ENCODE measurements around the gene ITPA.
A peak's percentile ranks its signal among the peaks of the same experiment; 100 is the strongest.

ITPA gene

GRCh38 chr20:3209257-3209945, at the start of gene ITPA:
Gene ITPA (plus strand): TSS chr20:3209498. CDS start chr20:3209552, 54 bp downstream.
- peak; percentile 53 for DNase-seq (ENCODE audit: low read depth)

GRCh38 chr20:3160418-3160817, 48.9 kb upstream of the ITPA start:
- no peak for DNase-seq (ENCODE audit: low read depth)

DNA sequence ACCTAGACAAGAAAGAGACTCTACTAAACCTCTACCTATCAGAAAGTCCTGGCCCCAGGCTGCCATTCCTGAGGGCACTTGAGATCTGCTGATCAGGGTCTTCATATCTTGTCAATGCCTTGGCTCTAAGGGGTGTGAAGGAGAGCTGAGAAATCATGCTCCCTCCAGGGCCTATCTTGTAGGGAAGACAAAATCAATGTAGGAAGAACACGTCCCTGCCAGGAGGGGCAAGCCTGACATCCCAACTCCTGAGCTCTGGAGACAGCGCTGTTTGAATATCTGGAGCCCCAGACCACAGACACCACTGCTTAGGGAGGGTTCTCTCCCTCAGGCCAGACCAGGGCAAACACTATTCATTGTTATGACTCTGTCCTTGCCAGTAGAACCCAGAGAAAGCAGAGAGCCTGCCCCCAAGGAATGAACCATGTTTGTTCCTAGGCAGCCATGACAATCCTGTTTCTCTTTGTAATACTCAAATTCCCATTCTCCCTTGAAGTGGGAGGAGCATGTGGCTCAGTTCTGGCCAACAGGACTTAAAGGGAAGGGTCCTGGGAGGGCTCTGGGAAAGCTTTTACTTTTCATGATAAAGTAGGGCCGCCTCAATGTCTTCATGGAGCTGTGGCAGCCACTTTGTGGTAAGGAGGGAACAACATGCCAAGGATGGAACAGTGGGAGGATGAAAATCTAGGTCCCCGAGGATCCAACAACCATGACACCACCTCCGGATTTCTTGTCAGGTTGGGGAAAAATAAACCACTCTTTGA, 47.8 kb upstream of the ITPA start:
- DNase-seq (ENCODE audit: low read depth) = no peak

DNA sequence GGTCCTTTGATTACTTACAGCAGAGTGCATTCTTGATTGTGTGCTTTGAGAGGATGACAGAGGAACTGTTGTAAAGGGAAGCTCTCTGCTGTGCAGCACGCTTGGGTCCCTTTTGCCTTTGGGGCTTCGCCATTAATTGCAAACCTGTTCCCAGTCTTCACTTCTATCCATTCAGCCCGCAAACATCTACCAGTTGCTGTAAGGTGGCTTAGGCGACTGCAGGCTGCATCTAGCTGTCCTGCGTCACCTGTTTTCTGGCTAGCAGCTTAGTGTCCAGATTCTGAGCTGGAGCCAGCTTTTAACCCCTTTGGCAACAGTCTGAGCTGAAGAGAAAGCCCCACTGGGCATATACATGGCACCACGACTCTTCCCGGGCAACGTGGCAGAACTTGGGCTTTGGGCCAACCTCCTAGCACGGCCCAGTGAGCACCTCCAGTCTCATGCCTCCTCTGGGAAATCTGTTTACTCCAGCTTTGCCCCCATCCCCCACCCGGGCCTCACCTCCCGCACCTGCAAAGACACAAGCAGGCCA, 47.2 kb upstream of the ITPA start:
- no peak for DNase-seq (ENCODE audit: low read depth)

- no peak for DNase-seq (ENCODE audit: low read depth)
Measured at GRCh38 chr20:3163099-3164042, 45.9 kb upstream of the ITPA start.

DNA sequence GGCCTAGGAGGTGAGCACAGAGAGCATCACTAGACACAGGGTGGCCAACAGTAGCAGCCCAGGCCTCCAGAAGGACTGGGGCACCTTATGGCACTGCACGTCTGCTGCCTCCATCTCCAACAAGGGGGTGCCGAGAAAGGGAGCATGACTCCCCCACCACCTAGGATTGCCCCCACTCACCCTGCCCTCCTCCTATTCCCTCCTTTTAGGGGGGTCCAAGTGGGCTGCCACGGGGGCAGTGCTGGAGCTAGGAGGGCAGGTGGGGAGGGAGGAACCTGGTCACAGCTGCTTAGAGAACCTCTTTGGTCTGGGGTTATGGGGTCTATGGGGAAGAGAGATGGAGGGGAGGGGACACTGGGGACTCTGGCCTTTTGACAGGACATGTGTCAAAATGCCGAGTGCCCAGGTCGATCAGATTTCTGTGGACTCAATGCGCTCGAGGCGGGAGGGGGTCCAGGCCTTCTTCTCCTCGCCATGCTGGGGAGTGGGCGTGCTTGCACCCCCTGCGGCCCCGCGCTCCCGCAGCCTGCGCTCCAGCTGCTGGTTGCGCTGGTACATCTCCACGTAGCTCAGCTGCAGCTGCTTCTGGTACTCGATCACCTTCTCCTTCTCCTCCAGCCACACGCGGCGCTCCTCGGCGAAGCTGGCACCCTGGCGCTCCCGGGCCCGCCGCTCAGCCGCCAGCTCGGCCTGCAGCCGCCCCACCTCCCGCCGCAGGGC, 45.1 kb upstream of the ITPA start:
- DNase-seq (ENCODE audit: low read depth) = no peak

GRCh38 chr20:3164763-3165410, 44.4 kb upstream of the ITPA start:
- DNase-seq (ENCODE audit: low read depth) = no peak

GRCh38 chr20:3165473-3166337, 43.6 kb upstream of the ITPA start:
- no peak for DNase-seq (ENCODE audit: low read depth)

DNA sequence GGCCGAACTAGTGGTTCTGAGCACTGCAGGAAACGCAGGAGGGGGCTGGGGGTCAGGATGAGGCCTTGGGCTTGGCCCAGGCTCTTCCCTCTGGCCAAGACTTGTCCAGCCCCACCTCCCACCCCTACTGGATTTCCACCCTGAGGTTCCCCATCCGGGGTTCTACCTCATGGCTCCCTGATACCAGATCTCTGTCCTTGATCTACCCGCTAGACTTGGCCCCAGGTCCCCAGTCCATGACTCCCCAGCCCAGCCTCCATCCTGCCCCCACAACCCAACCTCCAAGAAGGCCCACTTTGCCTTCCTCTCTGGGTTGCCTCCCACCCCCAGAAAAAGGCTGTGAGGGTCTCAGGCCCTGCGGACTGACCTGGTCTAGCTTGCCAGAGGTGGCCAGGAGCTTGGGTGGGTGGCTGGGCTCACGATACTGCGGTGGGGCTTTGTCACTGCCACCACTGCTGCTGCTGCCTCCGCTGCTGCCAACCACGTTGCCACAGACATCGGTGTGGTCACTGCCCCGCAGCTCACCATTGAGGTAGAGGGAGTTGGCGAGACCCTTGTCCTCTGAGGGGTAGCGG, 42.9 kb upstream of the ITPA start:
- DNase-seq (ENCODE audit: low read depth) = no peak

GRCh38 chr20:3166913-3167342, 42.4 kb upstream of the ITPA start:
- DNase-seq (ENCODE audit: low read depth) = no peak

DNA sequence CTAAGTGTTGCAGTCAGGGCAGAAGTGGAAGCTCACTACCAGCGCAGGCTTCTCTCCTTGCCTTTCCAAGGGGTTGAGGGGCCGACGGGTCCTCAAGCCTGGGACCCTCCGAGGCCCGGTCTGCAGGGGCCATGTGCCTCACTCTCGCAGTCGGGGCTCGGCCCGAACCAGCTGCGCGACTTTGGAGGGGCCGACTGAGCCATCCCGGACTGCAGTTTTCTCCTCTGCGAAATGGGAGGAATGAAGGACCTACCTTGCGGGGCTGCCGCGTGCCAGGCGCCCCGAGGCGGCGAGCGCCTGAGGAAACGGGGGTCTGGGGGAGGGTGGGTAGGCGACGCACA, 41.6 kb upstream of the ITPA start:
- no peak for DNase-seq (ENCODE audit: low read depth)

DNA sequence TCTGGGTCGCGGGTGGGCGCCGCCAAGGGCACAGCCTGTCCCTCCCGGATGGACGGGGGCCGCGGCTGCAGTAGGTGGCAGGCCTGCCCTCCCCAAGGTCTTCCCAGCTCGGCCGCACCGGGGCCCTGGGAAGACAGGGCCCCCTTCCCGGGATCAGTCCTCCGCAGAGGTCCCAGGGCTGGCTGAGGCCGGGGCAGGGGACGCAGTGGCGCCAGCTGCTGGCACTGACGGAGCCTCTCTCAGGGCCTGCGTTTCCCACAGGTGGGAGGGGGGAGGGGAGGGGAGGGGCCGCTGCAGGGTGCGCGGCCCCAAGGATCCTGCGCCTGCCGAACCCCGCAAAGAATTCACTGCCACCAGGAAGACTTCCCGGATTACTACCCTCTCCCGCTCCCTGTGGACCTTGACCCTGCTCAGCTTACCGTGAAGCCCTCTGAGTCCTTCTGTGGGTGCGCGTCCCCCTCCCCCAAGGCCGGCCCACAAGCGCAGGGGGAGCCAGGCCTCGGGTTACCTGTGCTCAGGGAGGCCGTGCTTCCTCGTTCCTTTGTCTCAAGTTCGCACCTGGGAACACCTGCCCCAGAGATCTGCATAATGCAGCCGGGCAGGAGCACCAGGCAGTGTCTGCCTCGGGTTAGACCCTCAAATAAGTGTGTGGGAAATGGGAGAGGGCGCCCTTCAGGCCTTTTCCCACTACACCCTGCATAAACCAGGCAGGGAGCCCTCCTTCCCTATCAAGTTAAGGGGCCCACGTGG, 41.0 kb upstream of the ITPA start:
- DNase-seq (ENCODE audit: low read depth) = no peak

DNA sequence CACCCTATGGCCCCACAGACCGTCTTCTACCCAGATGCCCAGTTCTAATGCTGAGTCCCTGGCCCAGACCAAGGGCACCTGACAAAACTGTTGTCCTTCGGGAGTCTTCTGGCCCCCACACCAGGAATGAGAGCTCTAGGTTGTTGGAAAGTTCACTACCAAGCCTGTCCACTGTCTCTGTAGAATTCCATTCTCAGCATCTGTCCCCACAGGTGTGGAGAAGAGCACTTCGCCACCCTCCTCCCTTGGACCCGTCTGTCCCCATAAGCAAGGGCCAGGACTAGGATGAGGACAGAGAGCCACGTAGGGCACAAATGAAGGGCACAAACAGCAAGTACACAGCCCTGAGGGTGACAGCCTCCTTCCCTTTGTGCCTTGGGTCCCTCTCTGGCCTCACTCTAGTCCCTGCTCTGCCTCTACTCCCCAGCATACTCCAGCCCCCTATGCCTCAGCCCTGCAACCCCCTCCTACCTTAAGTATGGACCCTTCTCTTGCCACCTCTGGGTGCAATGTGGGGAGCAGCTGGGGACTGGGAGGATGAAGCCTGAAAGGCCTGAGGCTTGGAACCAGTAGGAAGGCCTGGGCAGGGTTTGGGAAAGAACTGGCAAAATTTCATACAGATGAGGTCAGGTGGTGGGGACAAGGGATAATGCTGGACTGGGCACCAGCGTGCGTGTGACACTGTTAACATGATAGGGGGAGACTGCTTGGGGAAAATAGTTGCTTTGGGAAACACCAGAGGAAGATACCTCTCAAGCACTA, 40.3 kb upstream of the ITPA start:
- DNase-seq (ENCODE audit: low read depth) = no peak

DNA sequence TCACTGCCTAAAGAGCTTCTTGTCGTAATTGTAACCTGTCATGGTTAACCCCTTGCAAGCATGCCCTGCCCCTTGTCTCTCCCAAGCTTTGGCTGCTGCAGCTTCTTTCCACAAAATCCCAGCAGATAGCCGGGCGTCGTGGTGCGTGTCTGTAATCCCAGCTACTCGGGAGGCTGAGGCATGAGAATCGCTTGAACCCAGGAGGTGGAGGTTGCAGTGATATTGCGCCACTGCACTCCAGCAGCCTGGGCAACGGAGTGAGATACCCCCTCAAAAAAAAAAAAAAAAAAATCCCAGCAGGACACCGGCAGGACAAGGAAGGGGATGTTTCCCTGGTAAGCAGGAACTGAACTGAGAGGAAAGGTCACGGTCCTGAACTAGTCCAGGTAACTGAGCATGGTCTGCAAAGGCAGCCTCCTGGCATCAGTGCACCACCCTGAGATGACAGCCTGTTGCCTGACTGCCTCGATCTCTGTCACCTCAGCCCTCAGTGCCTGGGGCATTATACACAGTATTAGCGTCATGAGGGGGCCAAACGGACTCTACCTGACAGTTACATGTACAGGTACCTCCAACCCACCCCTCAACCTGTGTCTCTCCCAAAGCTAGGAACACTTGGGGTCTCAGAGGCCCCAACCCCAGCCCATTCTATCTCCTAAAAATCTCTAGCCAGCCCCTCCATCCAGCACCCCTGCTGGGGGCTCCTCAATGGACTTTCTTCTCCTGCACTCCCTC, 37.7 kb upstream of the ITPA start:
- DNase-seq (ENCODE audit: low read depth) = no peak

- DNase-seq (ENCODE audit: low read depth) = no peak
Measured at GRCh38 chr20:3172126-3172932, 37.0 kb upstream of the ITPA start.

- peak; percentile 76 for DNase-seq (ENCODE audit: low read depth)
Measured at GRCh38 chr20:3172933-3173609, 36.2 kb upstream of the ITPA start, which contains the start of gene LZTS3. Gene LZTS3 (minus strand): TSS chr20:3173549. CDS start chr20:3167163, 6,386 bp downstream.

All from ELR (cell line).